TTC549 (cell line): ENCODE results near the gene LGALS9.
"Not testable (repeated sequence)": the region's sequence is repeated elsewhere in the genome, so short reads cannot be mapped to it uniquely, and the experiment has no call there.

Experiments used
- FAIRE-seq: peaks from 2 replicates; lab custom pipeline; 2012; peaks lifted over from hg19 to GRCh38; lab: Jason Lieb, UNC

Gene LGALS9

DNA sequence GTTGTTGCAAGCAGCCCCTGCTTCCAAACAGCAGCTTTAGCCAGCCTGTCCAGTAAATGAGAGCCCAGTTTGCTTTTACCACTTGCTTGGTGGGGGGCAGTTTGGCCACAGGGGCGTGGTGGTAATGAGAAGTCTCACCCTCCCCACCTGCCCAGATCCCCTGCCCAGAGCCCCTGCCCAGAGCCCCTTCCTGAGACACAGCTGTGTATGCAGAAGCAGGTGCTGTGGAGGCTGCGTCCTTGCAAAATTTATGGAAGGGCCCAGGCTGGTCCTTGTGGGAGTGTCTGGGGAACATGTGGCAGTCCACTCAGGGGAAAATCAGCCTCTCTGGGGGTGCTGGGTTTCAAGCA lies 27.6 kb upstream of the LGALS9 start:
- FAIRE-seq = no peak

GRCh38 chr17:27603880-27604794 lies 26.9 kb upstream of the LGALS9 start:
- FAIRE-seq = no peak

DNA sequence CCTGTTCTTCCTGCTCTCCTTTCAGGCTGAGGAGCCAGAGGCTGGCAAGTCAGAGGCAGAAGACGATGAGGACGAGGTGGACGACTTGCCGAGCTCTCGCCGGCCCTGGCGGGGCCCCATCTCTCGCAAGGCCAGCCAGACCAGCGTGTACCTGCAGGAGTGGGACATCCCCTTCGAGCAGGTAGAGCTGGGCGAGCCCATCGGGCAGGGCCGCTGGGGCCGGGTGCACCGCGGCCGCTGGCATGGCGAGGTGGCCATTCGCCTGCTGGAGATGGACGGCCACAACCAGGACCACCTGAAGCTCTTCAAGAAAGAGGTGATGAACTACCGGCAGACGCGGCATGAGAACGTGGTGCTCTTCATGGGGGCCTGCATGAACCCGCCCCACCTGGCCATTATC lies 25.6 kb upstream of the LGALS9 start:
- FAIRE-seq = no peak

GRCh38 chr17:27607521-27608091 lies 23.4 kb upstream of the LGALS9 start:
- no peak for FAIRE-seq

DNA sequence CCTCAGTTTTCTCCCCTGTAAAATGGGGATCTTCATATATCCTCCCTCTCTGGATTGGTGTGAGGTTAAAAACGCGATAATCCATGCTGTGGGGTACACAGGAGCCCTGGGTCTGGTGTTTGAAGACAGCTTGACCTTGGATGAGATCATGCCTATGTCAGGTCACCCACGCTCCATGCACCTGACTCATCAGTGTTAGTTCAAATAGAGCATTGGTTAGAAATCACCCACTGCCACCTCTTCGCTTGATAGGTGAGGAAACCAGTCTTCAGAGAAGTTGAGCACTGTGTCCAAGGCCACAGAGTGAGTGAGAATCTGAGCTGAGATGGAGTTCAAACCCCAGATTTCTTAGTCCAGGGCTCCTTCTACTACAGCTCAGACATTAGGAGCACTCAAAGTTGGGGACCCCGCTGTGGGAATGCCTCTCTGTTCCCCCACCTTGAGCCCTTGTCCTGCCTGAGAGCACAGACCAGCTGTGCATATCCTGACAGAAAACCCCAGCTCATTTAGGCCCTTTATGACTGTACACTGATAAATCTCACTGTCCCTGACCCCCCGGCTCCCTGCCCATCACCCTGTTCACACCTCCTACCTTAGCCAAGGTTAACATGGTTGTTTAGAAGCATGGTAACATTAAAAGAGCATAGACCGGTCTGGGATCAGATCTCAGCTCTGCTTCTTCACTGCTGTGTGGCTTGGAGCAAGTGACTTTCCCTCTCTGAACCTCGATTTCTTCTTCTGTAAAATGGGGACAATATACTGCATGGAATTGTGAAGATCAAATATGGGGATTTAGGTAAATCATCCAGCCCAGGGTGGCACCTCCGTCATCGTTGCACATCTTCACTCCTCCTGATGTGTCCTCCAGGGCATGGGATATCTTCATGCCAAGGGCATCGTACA lies 22.4 kb upstream of the LGALS9 start:
- FAIRE-seq = no peak

DNA sequence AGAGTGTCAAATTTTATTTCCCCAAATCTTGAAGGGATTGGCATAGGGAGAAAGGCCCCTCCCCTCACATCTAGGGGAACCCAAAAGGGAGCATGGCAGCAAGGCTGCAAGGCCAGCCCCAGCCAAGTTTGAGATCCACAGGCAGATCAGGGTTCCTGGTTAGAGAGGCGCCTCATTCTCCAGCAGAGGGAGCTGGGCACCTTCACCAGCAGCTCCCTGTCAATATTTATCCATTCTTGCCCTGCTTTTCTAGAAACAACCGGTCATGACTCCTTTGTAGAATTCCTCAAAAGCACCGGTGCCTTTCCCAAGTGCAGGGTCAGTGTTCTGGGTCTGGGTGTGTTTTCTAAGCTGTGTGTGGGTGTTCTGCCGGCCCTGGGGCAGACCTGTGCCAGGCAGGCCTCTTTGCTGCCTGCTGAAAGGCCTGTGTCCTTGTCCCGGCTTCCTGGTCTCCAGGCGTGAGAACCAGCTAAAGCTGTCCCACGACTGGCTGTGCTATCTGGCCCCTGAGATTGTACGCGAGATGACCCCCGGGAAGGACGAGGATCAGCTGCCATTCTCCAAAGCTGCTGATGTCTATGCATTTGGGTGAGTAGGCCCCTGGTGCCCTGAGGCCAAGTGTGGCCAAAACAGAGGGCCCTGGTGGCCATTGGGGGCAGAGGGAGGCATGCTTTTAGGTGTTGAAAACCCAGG lies 21.2 kb upstream of the LGALS9 start:
- FAIRE-seq = no peak

DNA sequence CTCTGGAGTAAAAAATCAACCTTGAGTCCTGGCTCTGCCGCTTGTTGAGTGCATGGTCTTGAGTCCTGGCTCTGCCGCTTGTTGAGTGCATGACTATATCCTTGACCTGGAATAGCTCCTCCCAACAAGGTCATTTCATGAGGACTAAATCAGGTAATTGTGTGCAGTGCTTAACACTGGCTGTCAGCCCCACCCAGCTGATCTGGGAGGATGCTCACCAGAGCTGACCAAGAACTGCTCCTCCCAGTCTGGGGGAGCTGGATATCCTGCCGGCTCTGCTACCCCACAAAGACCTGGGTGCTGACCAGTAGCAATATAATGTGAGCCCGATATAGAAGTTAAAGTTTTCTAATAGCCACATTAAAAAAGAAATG lies 20.7 kb upstream of the LGALS9 start:
- FAIRE-seq = no peak

GRCh38 chr17:27612160-27612770 lies 18.7 kb upstream of the LGALS9 start:
- FAIRE-seq = no peak

DNA sequence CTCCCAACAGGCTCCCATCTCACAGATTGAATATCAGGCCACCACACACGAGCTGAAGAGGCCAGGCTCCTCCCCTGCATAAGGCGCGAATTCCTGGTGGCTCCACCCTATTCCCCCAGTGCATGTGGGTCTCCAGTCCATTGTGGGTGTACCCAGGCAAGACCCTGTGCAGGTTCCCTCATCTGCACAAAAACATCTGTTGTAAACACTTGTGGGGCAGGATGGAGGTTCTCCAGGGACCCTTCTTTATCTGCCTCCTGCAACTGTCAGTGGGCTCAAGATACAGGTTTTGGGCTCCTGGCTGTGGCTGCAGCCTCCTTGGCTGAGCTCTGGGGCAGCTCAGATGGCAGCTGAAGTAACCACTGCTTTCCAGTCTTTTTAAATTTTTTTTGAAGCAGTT lies 17.6 kb upstream of the LGALS9 start:
- FAIRE-seq = no peak

GRCh38 chr17:27615121-27615520 lies 15.9 kb upstream of the LGALS9 start:
- no peak for FAIRE-seq

- FAIRE-seq = no peak
These were observed 14.6 kb upstream of the LGALS9 start for GRCh38 chr17:27616414-27616813.

GRCh38 chr17:27618417-27618816 lies 12.6 kb upstream of the LGALS9 start:
- FAIRE-seq = no peak

GRCh38 chr17:27620721-27621120 lies 10.3 kb upstream of the LGALS9 start:
- no peak for FAIRE-seq

DNA sequence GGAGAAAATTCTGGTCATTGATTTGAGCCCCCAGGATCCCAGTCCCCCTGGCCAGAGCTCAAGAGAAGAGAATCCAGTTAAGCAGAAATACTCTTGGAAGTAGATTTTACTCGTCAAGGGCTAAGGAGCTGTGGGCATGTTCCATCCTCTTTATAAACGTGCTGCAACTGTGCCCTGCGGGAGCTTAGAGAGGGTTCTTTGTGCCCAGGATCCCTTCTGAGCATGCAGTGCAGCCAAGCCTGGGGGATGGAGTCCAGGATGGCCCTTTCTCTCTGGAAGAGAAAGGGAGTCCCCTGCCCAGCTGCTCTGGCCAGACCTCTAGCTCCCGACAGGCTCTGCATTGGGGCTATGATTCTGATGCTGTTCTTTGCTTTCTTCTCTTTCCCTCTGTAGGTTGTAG lies 9.5 kb upstream of the LGALS9 start:
- FAIRE-seq = no peak

- FAIRE-seq = no peak
These were observed 8.9 kb upstream of the LGALS9 start for GRCh38 chr17:27621942-27622559.

GRCh38 chr17:27622986-27623385 lies 8.0 kb upstream of the LGALS9 start:
- FAIRE-seq = no peak

DNA sequence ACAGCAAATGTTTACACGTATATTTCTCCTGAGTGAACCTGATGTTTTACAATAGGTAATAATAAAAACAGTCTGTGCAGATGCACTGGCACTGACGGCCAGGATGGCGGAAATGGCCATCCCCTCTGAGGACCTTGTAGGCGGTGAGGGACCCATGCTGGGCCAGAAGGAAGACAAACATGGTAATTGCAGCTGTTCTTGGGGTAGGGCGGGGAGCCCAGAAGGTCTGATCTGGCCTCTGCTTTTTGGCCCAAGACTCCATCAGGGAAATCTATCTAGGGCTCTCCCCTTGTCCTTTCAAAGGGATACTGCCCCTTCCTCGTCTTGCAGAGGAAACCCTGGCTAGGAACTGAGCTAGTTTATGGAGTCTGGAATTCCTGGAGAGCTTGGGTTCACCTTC lies 7.4 kb upstream of the LGALS9 start:
- no peak for FAIRE-seq

- no peak for FAIRE-seq
These were observed 6.4 kb upstream of the LGALS9 start for GRCh38 chr17:27624539-27624938.

DNA sequence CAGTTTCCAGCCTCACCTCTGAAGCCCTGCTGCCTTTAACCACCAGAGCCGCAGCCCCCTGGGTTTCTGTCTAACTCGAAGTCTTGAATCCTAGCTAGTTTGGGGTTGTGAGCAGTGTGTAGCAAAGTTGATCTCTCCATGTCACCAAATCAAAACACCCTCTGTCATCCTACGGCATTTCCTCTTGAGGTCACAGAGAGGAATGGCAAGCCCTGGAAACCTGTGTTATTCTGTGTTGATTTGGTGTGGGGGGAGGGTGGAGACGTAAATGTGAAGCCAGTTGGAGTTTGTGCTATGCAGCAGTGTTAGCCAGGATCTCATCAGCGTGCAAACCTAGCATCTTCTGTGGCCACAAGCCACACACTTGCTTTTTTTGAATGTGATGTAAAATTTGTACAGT lies 5.1 kb upstream of the LGALS9 start:
- no peak for FAIRE-seq

- no peak for FAIRE-seq
These were observed 3.5 kb upstream of the LGALS9 start for GRCh38 chr17:27627514-27627913.

- no peak for FAIRE-seq
These were observed 2.6 kb upstream of the LGALS9 start for GRCh38 chr17:27628376-27628775.

DNA sequence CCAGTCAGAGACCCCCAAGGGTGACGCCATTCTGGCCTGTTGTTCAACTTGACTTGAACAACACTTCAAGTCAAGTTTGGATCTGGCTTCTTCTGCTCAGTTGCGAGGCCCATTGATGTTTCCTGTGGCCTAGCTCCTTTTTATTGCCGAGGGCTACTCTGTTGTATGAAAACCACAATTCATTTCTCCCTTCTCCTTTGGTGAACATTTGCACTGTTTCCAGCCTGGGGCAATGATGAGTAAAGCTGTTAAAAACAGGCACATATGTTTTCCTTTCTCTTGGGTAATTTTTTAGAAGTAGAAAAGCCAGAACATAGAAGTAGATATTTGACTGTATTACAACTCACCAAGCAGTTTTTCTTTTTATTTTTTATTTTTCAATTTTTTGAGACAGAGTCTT lies 1.7 kb upstream of the LGALS9 start:
- FAIRE-seq = not testable (repeated sequence)
